ENCODE results near the gene KIAA1217.

KIAA1217 gene

DNA sequence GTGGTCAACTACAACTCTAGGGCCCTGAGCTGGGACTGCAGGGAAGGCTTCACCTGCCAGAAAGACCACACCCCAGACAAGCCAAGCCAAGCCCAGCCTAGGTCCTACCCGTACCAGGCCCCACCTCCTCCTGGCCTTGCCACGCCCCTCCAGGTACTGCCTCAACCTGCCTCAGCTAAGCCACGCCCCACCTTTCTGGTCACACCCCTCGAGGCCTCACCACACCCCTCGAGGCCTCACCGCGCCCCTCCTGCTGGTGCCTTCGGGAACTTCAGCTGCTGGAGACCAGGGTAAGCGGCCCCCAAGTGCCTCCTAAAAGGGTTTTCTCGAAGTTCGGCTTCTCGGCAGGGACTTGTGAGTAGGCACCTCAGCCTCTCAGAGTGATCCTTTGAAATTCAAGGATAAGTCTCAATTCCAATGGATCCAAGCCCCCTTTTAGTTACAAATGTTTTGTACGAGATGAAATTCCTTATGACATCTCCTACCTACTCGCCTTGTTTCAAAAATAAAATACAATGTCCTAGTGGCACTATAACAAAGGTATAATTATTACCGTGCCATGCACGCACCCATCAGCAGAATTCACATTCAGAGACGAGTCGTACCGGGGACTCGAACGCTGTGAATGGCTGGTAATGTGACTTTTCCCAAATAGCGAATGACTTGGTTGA lies 343.5 kb downstream of the KIAA1217 start:
- peak; percentile 6 to 24 for DNase-seq (ENCODE audit: low read depth in 2 of 2)

DNA sequence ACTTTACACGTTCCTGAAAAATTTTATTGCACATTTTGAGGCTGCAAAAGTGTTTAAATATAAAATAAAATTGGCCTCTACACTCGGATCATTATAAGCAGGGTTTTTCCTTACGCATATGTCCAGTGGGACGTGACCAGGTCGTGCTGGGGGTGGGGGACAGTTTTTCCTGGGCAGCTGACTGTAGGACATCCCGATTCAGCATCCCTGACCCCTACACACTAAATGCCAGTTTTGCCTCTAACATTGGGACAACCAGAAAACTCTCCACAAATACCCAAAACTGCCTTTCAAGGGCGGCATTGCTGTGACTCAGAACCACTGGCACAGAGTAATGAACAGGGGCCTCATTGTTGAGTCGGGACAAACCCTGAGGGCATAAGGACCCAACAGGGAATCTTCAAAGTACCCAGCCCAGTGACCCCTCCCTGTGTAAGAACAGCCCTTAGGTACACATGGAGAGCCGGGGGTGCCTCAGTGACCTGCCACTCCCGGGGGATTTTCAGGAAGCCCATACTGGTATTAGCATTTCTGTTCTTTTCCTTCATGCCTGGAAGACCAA lies 344.2 kb downstream of the KIAA1217 start:
- DNase-seq (ENCODE audit: low read depth in 2 of 2), result no peak

DNA sequence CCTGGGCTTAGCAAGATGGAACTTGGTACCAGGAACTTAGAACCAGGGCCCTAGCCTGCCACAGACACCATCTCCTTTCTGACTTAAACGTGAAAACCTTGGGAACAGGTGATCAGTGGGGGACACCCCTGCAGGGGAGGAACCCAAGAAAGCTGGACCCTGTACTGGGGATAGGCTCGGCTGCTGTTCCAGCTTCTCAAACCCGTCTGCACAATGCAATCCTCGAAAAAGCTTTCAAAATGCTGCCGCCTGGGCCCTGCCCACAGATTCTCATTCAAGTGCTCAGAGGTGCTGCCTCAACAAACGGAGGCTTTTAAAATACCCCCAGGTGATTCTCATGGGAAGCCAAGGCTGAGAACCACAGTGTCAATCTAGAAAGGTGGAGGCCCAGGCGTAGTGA lies 345.1 kb downstream of the KIAA1217 start:
- DNase-seq (ENCODE audit: low read depth in 2 of 2), result no peak

DNA sequence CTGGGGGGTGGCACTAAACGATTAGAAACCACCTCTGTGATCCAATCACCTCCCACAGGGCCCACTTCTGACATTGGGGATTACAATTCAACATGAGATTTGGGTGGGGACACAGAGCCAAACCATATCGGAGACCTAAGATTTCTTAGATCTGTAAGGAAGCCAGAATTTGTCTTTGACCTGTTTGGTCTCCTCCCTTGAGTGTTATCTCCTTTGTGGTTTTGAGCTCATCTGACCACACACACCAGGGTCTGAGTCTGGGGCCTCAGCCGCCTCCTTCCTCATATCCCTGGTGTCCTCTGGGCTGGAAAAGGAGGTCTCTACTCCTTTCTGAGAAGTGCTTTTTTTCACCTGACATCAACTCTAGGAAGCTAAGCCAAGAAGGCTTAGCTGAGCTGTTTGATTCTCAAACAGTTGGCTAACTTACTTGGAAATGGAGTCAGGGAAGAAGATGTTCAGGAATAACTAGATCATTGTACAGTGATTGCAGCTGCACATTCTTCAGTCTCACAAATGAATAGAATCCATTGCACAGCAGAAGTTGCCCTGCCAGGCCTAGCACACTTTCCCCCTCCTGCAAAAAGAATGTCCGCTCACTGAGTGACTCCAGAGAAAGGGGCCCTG lies 347.3 kb downstream of the KIAA1217 start:
- no peak for DNase-seq (ENCODE audit: low read depth in 2 of 2)

DNA sequence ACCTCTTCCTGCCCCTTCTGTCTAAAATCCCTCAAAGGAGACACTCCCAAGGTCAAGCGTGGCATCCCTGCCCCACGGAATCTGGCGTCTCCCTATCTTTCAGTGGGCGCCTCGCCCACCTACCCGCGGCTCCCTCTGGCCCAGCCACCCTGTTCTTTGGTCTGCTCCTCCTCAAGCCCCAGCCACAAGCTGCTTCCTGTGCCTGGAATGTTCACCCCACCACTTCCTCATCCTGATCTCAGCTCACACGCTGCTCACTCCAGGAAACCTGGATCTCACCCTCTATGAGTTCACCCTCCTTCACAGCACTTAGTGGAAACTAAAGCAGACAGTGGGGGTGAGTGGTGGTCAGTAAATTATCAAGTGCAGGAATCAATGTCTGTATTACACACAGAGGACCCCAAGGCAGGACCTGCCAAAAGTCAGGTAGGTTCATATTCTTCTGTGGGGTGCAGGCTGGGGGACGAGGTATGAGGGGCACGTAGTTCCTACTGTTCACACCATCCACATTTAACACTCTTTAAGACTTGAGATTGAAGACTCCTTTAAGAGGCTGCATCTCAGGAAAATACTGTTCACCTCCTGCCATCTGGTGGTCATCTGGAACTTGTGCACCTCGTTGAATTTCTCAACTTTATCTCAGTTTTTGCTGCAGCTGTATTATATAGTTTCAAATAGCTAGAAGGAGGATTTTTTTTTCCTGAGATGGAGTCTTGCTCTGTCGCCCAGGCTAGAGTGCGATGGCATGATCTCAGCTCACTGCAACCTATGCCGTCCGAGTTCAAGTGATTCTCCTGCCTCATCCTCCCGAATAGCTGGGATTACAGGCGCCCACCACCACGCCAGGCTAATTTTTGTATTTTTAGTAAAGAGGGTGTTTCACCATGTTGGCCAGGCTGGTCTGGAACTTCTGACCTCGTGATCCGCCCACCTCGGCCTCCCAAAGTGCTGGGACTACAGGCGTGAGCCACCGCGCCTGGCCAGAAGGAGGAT lies 348.1 kb downstream of the KIAA1217 start:
- DNase-seq (ENCODE audit: low read depth in 2 of 2), result no peak

DNA sequence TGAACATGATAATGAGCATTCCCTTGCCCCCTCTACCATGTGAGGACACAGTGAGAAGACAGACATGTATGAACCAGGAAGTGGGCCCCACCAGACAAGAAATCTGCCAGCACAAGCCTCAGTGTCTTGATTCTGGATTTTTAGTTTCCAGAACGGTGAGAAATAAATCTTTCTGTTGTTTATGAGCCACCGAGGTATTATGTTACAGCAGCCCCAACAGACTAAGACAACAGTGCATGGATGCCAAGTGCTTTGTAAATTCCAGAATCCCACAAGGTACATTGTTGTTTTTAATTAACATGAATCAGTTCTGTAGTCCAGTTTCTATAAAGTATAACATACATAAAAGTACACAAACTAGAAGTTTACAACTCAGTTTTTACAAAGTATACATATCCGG lies 352.5 kb downstream of the KIAA1217 start:
- no peak for DNase-seq (ENCODE audit: low read depth in 2 of 2)

DNA sequence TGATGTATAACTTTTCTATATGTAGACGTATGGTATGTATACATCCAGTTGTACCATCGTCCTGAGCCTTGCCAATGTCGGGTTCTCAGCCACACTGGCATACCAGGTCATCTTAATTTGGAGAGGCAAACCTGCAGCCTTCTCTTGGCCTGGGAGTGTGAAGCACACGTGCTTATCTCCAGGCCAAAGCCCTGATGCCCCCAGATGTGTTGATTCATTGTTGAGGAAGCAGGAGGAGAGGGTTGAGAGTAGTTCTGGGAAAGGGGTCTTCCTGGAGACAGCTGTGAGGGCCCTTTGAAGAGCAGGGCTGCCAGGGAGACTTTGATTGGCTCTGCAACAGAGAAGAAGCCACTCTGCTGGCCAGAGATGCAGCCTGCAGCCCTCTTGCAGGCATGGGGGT lies 359.1 kb downstream of the KIAA1217 start:
- DNase-seq (ENCODE audit: low read depth in 2 of 2), result no peak

DNA sequence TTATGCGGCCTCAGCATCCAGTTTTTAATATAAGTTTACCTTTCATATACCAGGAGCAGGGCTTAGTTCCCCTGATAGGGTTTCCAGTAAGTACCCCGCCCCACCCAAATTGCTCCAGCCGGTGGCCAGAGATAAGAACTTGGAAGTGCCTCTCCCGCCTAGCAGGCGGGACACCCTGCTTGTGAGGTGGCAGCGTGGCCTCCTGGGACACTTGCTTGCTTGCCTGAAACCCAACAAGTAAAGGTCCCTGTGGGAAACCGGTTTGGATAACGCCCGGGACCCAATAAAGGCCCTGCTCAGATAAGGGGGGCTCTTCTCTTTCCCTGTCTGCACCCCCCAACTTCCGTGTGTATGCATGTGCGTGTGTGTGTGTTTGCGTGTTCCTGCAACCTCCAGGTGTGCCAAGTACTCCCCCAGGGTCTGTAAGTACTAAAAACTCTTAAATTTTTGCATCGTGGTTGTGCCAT lies 360.4 kb downstream of the KIAA1217 start:
- no peak for DNase-seq (ENCODE audit: low read depth in 2 of 2)

DNA sequence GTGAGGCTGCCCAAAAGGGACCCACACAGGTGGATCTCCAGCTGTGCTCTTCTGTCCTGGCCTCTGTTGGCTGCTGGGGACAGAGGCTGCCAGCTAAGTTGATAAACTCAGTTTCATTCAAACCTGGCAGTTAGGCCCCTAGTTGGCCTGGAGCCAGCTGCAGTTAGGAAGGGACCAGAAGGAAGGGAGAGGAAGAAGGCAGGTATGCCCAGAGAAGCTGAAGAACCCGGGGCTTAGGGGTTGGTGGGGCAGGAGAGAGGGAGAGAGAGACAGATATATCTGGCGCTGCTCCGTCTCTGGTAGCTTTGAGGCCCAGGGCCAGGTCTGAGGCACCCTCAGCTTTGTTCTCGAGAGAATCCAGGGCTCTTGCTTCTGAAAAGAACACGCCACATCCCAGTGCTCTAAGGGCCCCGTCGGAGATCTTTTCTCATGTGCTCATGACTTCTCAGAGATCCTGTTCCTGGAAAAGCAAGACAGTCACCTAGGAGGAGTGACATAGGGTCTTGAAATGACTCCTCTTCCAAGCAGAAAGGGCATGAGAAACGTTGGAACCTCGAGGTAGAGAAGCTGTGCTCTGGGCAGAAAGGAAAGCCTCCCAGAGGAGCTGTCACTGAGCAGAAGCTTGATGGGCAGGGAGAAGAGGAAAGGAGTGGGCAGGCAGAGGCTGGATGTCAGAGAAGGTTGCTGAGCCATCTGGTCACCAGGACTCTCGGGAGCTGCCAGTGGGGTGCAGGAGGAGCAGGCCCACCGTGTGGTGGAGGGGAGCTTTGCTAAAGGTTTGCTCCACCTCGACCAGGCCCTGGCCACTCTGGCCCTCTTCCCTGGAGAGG lies 361.1 kb downstream of the KIAA1217 start:
- no peak for DNase-seq (ENCODE audit: low read depth in 2 of 2)

- no peak for DNase-seq (ENCODE audit: low read depth in 2 of 2)
Measured at GRCh38 chr10:24570658-24571426, 361.9 kb downstream of the KIAA1217 start.

- no peak for DNase-seq (ENCODE audit: low read depth in 2 of 2)
Measured at GRCh38 chr10:24571870-24572450, 363.0 kb downstream of the KIAA1217 start.

- no peak for DNase-seq (ENCODE audit: low read depth in 2 of 2)
Measured at GRCh38 chr10:24574161-24574560, 365.2 kb downstream of the KIAA1217 start.

DNA sequence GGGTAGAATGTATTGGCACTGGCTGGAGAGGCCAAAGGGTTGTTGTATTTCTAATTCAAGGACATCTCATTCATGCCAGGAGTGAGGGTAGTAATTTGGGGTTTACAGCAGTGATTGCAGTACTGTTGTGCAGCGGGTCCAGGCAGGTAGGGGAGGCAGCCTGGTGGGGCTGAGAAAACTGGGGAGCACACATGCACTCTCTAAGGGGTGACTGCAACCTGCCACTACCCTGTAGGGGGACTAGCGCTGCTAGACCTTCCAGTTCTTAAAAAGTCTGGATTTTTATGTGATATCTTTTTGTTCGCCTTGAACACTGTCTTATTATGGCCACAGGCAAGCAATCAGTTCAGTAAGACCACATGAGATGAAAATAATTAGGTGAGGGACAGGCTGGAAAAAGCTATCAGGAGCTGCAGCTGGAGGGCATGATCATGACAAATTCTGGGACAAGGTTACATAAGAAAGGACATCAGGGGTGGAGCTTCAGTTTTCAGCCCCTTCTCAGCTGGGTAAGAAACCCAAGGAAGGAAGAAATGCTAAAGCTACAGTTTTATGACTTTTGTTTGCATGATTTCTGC lies 365.7 kb downstream of the KIAA1217 start:
- no peak for DNase-seq (ENCODE audit: low read depth in 2 of 2)

- no peak for DNase-seq (ENCODE audit: low read depth in 2 of 2)
Measured at GRCh38 chr10:24575481-24576002, 366.6 kb downstream of the KIAA1217 start.

DNA sequence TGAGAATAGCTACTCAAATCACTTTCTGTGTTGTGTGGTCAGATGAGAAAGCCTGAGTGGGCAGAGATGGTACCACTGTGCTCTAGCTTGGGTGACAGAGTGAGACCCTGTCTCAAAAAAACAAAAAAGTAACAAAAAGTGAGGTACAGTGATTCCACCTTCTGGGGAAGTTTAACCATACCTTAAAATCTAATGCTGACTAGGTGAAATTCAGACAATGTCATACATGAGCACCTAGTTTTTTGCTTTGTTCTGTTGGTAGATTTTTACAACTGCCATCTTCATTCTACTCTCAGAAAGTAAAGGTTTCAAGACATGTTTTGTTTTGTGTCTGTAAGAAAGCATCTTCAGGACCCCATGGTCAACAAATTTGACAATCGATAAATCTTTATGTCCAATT lies 370.5 kb downstream of the KIAA1217 start:
- no peak for DNase-seq (ENCODE audit: low read depth in 2 of 2)

DNA sequence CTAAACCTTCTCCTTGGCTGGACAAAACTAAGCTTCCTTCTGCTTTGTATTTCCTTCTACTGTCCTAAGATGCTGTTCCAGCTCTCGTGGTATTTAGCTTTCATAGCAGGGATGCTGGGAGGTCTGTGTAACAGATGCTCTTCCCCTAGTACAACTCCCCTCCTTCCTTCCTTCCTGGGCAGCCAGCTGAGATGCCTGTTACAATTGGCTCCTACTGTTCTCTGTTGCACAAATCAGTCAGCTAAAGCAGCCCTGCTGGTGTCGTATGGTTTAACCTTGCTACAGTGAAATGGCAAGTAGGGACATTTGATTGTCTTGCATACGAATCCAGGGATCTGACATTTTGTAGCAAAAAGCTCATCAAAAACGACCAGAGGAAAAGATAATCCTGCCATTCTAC lies 371.0 kb downstream of the KIAA1217 start:
- no peak for DNase-seq (ENCODE audit: low read depth in 2 of 2)

DNA sequence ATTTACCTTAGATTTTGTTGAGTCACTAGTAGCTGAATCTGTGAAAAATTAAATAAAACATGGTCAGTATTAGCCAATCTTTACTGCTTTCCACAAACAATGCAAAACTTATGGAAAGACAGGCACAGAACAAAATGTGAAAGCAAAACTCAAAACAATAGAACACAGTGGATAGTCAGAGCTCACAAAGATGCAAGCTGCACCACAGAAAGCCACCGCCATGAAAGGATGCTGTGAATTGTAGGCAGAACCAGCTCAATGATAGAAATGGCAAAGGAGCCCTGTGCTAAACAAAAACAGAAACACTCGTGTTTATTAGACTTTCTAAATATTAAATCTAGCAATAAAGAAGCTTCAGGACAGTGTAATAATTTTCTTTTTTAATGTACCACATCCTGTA lies 380.3 kb downstream of the KIAA1217 start:
- no peak for DNase-seq (ENCODE audit: low read depth in 2 of 2)

- no peak for DNase-seq (ENCODE audit: low read depth in 2 of 2)
Measured at GRCh38 chr10:24590697-24591457, 381.9 kb downstream of the KIAA1217 start.
